CD4-positive, alpha-beta T cell treated with Interleukin-2 at 100 ng/mL for 4 hours (primary cell): ENCODE results near the gene SLCO3A1.
"Not testable (repeated sequence)": the region's sequence is repeated elsewhere in the genome, so short reads cannot be mapped to it uniquely, and the experiment has no call there.

Experiments
- DNase-seq: peaks from one replicate; pipeline ENCODE4 v3.0.0-alpha.2; 2020; ENCODE audit warnings: low spot score

Gene SLCO3A1

DNA sequence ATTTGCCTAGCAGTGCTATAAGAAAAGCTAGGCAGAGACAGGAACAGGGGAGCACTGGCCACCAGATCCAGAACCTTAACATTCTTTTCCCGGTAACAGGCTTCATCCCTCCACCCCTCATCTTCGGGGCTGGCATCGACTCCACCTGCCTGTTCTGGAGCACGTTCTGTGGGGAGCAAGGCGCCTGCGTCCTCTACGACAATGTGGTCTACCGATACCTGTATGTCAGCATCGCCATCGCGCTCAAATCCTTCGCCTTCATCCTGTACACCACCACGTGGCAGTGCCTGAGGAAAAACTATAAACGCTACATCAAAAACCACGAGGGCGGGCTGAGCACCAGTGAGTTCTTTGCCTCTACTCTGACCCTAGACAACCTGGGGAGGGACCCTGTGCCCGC is 309.1 kb downstream of the SLCO3A1 start:
- DNase-seq, result no peak

DNA sequence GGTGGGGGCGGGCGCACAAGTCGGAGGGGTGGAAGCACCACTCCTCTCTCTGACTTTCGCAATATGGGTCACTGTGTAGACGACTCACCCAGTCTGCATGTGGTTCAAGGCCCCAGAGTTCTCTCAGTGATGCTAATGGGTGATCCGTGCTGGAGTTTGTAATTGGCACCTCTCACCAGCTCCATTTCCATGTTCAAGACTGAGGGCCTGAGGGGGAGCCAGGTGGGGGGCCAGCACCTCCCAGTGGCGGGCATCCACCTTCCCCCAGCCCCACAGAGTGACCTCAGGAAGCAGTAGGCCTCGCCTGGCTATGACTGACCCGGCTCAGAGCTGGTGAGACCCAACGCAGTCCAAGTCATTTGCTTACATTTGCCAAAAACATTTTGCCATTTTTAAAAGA is 310.1 kb downstream of the SLCO3A1 start:
- DNase-seq, result no peak

GRCh38 chr15:92164327-92165000 is 311.0 kb downstream of the SLCO3A1 start:
- DNase-seq, result no peak

- DNase-seq, result no peak
Observed at GRCh38 chr15:92165001-92165346, 311.5 kb downstream of the SLCO3A1 start.

- no peak for DNase-seq
Observed at GRCh38 chr15:92166029-92166428, 312.5 kb downstream of the SLCO3A1 start.

- no peak for DNase-seq
Observed at GRCh38 chr15:92166751-92167405, 313.4 kb downstream of the SLCO3A1 start.

DNA sequence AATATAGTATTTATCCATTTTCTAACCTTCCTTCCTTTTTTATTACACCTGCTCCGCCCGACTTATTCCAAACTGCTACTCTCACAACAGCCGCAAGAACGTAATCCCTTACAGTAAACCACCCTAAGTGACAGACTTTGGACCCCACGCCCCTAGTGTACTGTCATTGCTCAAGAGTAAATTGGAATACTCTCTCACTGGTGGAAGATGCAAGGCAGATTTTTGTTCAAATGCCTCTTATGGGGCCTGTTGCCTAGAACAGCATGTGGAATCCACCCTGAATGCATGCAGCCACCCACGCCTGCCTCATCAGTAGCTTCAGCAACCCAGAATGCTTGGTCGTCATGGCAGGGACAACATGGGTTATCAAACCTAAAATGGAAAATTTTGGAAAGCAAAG is 313.9 kb downstream of the SLCO3A1 start:
- DNase-seq, result no peak

GRCh38 chr15:92168066-92168683 is 314.7 kb downstream of the SLCO3A1 start:
- DNase-seq, result no peak

DNA sequence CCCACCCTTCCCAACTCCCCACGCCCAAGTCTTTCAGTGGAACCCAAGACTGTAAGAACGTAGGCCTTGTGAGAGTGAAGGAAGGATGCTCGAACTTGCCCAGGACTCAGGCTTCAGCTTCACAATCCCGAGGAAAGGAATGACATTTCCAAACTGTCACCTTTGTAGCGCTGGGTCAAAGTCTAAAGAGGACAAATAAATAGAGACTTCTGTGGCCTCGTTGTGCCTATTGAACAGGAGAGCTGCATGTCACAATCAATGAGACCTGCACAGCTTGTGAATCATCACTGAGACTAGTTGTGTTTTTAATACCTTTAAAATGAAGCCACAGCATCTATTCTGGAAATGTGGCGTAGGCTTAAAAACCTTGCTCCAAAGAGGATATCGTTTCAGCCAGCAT is 317.4 kb downstream of the SLCO3A1 start:
- no peak for DNase-seq

GRCh38 chr15:92178911-92179310 is 325.4 kb downstream of the SLCO3A1 start:
- DNase-seq, result no peak

DNA sequence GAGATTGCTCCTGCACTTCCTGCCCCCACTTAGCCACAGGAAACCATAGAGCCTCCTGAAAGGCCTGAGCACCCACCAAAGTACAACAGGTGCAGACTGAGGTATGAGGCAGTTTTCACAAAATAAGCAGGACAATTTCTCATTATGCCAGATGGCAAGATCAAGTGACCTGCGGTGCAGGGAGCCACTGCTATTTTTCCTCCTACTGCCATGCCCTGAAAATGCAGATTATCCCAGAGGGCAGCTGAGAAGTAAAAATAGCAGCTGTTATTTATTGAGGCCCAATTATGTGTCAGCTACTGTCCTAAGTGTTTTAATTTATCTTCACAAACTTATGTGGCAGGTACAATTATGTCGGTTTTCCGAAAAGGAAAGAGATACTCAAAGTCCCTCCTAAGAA is 330.6 kb downstream of the SLCO3A1 start:
- DNase-seq, result no peak

- no peak for DNase-seq
Observed at GRCh38 chr15:92184679-92185230, 331.2 kb downstream of the SLCO3A1 start.

DNA sequence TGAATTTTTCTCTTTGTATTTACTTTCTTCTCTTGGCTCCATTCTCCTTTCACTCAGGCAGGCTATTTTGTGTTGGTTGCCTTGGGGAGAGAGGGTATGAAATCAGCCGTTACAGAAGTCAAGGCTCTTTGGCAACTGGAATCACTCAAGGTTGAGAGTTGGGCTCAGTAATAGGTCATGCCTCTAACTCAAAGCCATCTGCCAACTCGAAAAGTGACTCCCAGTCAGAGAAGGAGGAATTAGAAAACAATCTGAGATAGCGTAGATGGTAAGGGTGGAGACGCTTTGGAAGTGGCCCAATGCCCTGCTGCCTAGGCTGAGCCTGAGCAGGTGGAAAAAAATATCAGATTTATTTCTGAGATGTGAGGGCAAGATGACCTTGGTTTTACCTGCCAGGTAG is 334.5 kb downstream of the SLCO3A1 start:
- DNase-seq, result no peak

DNA sequence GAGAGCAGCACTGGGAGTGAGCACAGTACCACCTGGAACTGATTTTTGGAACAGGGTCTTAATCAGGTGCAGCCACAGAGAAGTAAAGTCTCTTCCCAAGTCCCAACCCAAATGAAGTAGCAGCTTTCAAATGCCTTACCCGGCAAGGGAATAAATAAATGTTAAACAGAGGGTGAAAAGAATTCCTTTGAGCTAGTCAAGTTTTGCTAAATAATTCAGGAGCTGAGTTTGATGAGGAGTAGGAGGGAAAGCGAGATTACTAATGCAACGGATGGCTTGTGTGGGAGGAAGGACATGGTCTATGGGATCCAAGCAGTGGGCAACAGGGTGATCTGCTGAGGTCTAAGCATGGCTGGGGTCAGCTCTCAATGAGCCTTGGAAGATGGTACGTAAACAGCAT is 335.7 kb downstream of the SLCO3A1 start:
- no peak for DNase-seq

GRCh38 chr15:92195241-92195640 is 341.7 kb downstream of the SLCO3A1 start:
- no peak for DNase-seq

GRCh38 chr15:92196342-92196741 is 342.8 kb downstream of the SLCO3A1 start:
- DNase-seq, result no peak

- no peak for DNase-seq
Observed at GRCh38 chr15:92197746-92198145, 344.2 kb downstream of the SLCO3A1 start.

DNA sequence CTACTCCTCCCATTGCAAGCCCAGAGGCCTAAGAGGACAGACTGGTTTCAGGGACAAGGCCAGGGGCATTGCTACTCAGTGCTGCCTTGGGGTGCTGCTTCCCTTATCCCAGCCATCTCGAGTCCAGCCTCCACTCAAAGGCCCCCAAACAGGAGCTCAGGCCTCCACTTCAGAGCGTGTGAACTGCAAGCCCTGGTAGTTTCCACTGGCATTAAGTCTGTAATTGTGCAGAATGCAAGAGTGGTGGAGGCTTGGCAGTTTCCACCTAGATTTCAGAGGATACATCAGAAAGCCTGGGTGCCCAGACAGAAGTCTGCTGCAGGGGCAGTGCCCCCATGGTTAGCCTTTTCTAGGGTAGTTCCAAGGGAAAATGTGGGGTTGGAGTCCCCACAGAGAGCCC is 347.4 kb downstream of the SLCO3A1 start:
- no peak for DNase-seq

DNA sequence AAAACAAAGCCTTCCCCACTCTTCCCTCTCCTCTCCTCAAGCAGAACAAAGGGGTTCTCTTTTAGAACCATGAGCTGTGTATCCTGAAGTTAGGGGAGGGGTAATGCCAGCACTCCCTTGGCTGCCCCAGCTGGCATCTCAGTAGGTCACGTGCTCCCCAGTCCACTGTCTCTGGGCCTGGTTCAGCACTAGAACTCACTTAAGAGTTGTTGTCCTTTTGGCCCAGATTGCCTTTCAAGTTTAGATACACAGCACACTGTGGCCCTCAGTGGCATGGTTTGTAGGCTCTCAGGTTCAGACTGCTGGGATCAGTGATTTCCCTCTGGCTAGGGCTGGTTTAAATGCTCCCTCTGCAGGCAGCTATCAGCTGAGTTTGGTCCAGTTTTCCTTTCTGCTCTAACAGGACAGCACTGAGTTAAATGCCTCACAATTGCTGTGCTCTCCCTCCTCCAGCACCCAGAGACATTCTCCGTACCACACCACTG is 351.8 kb downstream of the SLCO3A1 start:
- no peak for DNase-seq

- not testable (repeated sequence) for DNase-seq
Observed at GRCh38 chr15:92207601-92208000, 354.1 kb downstream of the SLCO3A1 start.
